ENCODE data around the gene CHPT1. TPM values are rescaled to one million over a fixed set of nuclear protein-coding genes. Genes with fewer than 3 reads are reported as not detected.
"Not testable (repeated sequence)": the region's sequence is repeated elsewhere in the genome, so short reads cannot be mapped to it uniquely, and the experiment has no call there.

Gene CHPT1
- 10 to 100 TPM; 17.0 to 17.3 TPM for total RNA-seq

- DNase-seq = peak; percentile 65
- H3K4me3 Mint-ChIP-seq = peak within 1 kb of the TSS; percentile 87
- H3K27me3 Mint-ChIP-seq = no peaks in the 10 kb centered on the region
- peak within 1 kb of the TSS; percentile 69 for H3K27ac Mint-ChIP-seq
- H3K4me1 Mint-ChIP-seq = peaks cover 38% of the 10 kb centered on the region
- POLR2A ChIA-PET = interaction anchor here (0.9 to 1.6 kb wide), 4 partner anchors 9 to 364 kb away, joined by 3 to 4 read pairs (median 4); no protein-coding TSS in a partner anchor
- no peaks in the 10 kb centered on the region for H3K9me3 Mint-ChIP-seq
- H3K36me3 Mint-ChIP-seq (ENCODE audit: low read depth) = peaks cover 2% of the 10 kb centered on the region
- CTCF ChIA-PET = interaction anchor here (2.2 kb wide), 1 partner anchor 14 kb away, joined by 5 read pairs; no protein-coding TSS in a partner anchor
These were observed at the start of gene CHPT1 for GRCh38 chr12:101697197-101697929. TSS of gene CHPT1 (plus strand) at chr12:101697640. CDS start at chr12:101697862, 222 bp downstream.

GRCh38 chr12:101647711-101648110 lies 49.7 kb upstream of the CHPT1 start:
- no peak overlapping the region for H3K4me3 Mint-ChIP-seq
- no peak overlapping the region for H3K27ac Mint-ChIP-seq
- H3K36me3 Mint-ChIP-seq (ENCODE audit: low read depth) = no peaks in the 10 kb centered on the region
- no peak for DNase-seq
- peaks cover 3% of the 10 kb centered on the region for H3K4me1 Mint-ChIP-seq
- peaks cover 16% of the 10 kb centered on the region for H3K27me3 Mint-ChIP-seq
- CTCF ChIA-PET = no interaction called here
- H3K9me3 Mint-ChIP-seq = no peaks in the 10 kb centered on the region
- POLR2A ChIA-PET = no interaction called here

- Mint-ChIP-seq H3K9me3 (no peaks in the 10 kb centered on the region), H3K27me3 (peaks cover 13% of the 10 kb centered on the region), H3K36me3 (ENCODE audit: low read depth) (no peaks in the 10 kb centered on the region), H3K4me1 (peaks cover 3% of the 10 kb centered on the region), H3K4me3 (no peak overlapping the region), H3K27ac (no peak overlapping the region)
- CTCF ChIA-PET = no interaction called here
- DNase-seq = no peak
- POLR2A ChIA-PET = no interaction called here
These were observed 49.2 kb upstream of the CHPT1 start for GRCh38 chr12:101648195-101648594.

GRCh38 chr12:101650346-101651117 lies 46.9 kb upstream of the CHPT1 start:
- Mint-ChIP-seq H3K4me1 (peaks cover 3% of the 10 kb centered on the region), H3K9me3 (no peaks in the 10 kb centered on the region), H3K36me3 (ENCODE audit: low read depth) (no peaks in the 10 kb centered on the region), H3K27ac (no peak overlapping the region), H3K27me3 (peaks cover 20% of the 10 kb centered on the region), H3K4me3 (no peak overlapping the region)
- ChIA-PET POLR2A (no interaction called here), CTCF (interaction anchor here (0.5 kb wide), 1 partner anchor 188 kb away, joined by 6 read pairs; no protein-coding TSS in a partner anchor)
- DNase-seq = no peak

- Mint-ChIP-seq H3K4me3 (no peak overlapping the region), H3K27ac (no peak overlapping the region), H3K27me3 (peaks cover 16% of the 10 kb centered on the region), H3K4me1 (no peaks in the 10 kb centered on the region), H3K36me3 (ENCODE audit: low read depth) (no peaks in the 10 kb centered on the region), H3K9me3 (no peaks in the 10 kb centered on the region)
- ChIA-PET POLR2A (no interaction called here), CTCF (no interaction called here)
- no peak for DNase-seq
These were observed 44.4 kb upstream of the CHPT1 start for GRCh38 chr12:101653030-101653429.

- CTCF ChIA-PET = no interaction called here
- H3K9me3 Mint-ChIP-seq = no peaks in the 10 kb centered on the region
- POLR2A ChIA-PET = no interaction called here
These were observed 43.9 kb upstream of the CHPT1 start for GRCh38 chr12:101653503-101653902.

GRCh38 chr12:101654442-101654841 lies 43.0 kb upstream of the CHPT1 start:
- DNase-seq = no peak
- CTCF ChIA-PET = interaction anchor here (1.0 kb wide), 1 partner anchor 240 kb away, joined by 3 read pairs; no protein-coding TSS in a partner anchor
- H3K27ac Mint-ChIP-seq = no peak overlapping the region
- no peak overlapping the region for H3K4me3 Mint-ChIP-seq
- H3K36me3 Mint-ChIP-seq (ENCODE audit: low read depth) = no peaks in the 10 kb centered on the region
- no peaks in the 10 kb centered on the region for H3K9me3 Mint-ChIP-seq
- H3K4me1 Mint-ChIP-seq = no peaks in the 10 kb centered on the region
- H3K27me3 Mint-ChIP-seq = peaks cover 19% of the 10 kb centered on the region
- POLR2A ChIA-PET = no interaction called here

More at GRCh38 chr12:101653503-101653902, 43.9 kb upstream of the CHPT1 start:
- no peak for DNase-seq
- H3K27me3 Mint-ChIP-seq = peaks cover 18% of the 10 kb centered on the region
- H3K4me1 Mint-ChIP-seq = no peaks in the 10 kb centered on the region
- no peak overlapping the region for H3K27ac Mint-ChIP-seq
- no peak overlapping the region for H3K4me3 Mint-ChIP-seq
- no peaks in the 10 kb centered on the region for H3K36me3 Mint-ChIP-seq (ENCODE audit: low read depth)

- Mint-ChIP-seq H3K9me3 (no peaks in the 10 kb centered on the region), H3K4me3 (no peak overlapping the region), H3K27me3 (peaks cover 17% of the 10 kb centered on the region), H3K27ac (no peak overlapping the region), H3K4me1 (no peaks in the 10 kb centered on the region), H3K36me3 (ENCODE audit: low read depth) (no peaks in the 10 kb centered on the region)
- POLR2A ChIA-PET = no interaction called here
- DNase-seq = no peak
- CTCF ChIA-PET = interaction anchor here (1.0 kb wide), 1 partner anchor 241 kb away, joined by 3 read pairs; no protein-coding TSS in a partner anchor
These were observed 42.0 kb upstream of the CHPT1 start for GRCh38 chr12:101655393-101655792.

- DNase-seq; CTCF ChIA-PET; H3K9me3 Mint-ChIP-seq; H3K4me3 Mint-ChIP-seq; H3K36me3 Mint-ChIP-seq (ENCODE audit: low read depth); POLR2A ChIA-PET; H3K4me1 Mint-ChIP-seq; H3K27ac Mint-ChIP-seq: not testable (repeated sequence)
- peaks cover 11% of the 10 kb centered on the region for H3K27me3 Mint-ChIP-seq
These were observed 36.8 kb upstream of the CHPT1 start for GRCh38 chr12:101660662-101661061.

- DNase-seq = no peak
- Mint-ChIP-seq H3K36me3 (ENCODE audit: low read depth) (no peaks in the 10 kb centered on the region), H3K27me3 (peaks cover 18% of the 10 kb centered on the region), H3K9me3 (no peaks in the 10 kb centered on the region), H3K4me1 (no peaks in the 10 kb centered on the region), H3K27ac (no peak overlapping the region), H3K4me3 (no peak overlapping the region)
- POLR2A ChIA-PET = no interaction called here
- CTCF ChIA-PET = no interaction called here
These were observed 34.1 kb upstream of the CHPT1 start for GRCh38 chr12:101663298-101663697.

- ChIA-PET CTCF (no interaction called here), POLR2A (no interaction called here)
- H3K27ac Mint-ChIP-seq = no peak overlapping the region
- no peak for DNase-seq
- H3K4me3 Mint-ChIP-seq = no peak overlapping the region
- no peaks in the 10 kb centered on the region for H3K36me3 Mint-ChIP-seq (ENCODE audit: low read depth)
- no peaks in the 10 kb centered on the region for H3K9me3 Mint-ChIP-seq
- peaks cover 14% of the 10 kb centered on the region for H3K27me3 Mint-ChIP-seq
- H3K4me1 Mint-ChIP-seq = peaks cover 2% of the 10 kb centered on the region
These were observed 32.4 kb upstream of the CHPT1 start for GRCh38 chr12:101664992-101665391.

GRCh38 chr12:101666052-101666728 lies 31.2 kb upstream of the CHPT1 start:
- Mint-ChIP-seq H3K27ac (no peak overlapping the region), H3K4me3 (no peak overlapping the region), H3K36me3 (ENCODE audit: low read depth) (no peaks in the 10 kb centered on the region), H3K27me3 (peaks cover 14% of the 10 kb centered on the region), H3K9me3 (no peaks in the 10 kb centered on the region), H3K4me1 (peaks cover 11% of the 10 kb centered on the region)
- ChIA-PET POLR2A (no interaction called here), CTCF (no interaction called here)
- DNase-seq = no peak

- ChIA-PET CTCF (interaction anchor here (0.6 to 1.2 kb wide), 2 partner anchors 21 to 171 kb away, joined by 3 to 4 read pairs; no protein-coding TSS in a partner anchor), POLR2A (no interaction called here)
- H3K4me1 Mint-ChIP-seq = peaks cover 21% of the 10 kb centered on the region
- no peaks in the 10 kb centered on the region for H3K36me3 Mint-ChIP-seq (ENCODE audit: low read depth)
- no peaks in the 10 kb centered on the region for H3K9me3 Mint-ChIP-seq
- no peak overlapping the region for H3K4me3 Mint-ChIP-seq
- DNase-seq = no peak
- H3K27me3 Mint-ChIP-seq = peaks cover 14% of the 10 kb centered on the region
- no peak overlapping the region for H3K27ac Mint-ChIP-seq
These were observed 29.8 kb upstream of the CHPT1 start for GRCh38 chr12:101667591-101667990.

Data from activated CD4-positive, alpha-beta memory T cell treated with anti-CD3 and anti-CD28 coated beads, Interleukin-2, amount 10 ng/mL, durations not matched to agents 7 days and 5 days (primary cell).